Measurements from ENCODE around the gene ATP1A2. TPM values are rescaled to one million over a fixed set of nuclear protein-coding genes. Genes with fewer than 3 reads are reported as not detected.

ATP1A2 gene
- total RNA-seq, 3 donors from 2014 or later (not counting 1 experiment from before 2014, with no cell fraction given): not detected

GRCh38 chr1:160154790-160155189 is 39.2 kb downstream of the ATP1A2 start:
- Mint-ChIP-seq H3K4me1 (peaks cover 0 to 7% of the 10 kb centered on the region in 2 donors), H3K27ac (no peak overlapping the region), H3K27me3 (ENCODE audit: low read depth in 2 of 2) (peaks cover 12 to 14% of the 10 kb centered on the region in 2 donors), H3K4me3 (no peak overlapping the region), H3K9me3 (no peaks in the 10 kb centered on the region), H3K36me3 (no peaks in the 10 kb centered on the region)
- Histone ChIP-seq H3K4me3 (ENCODE audit: low read length) (no peak overlapping the region), H3K36me3 (ENCODE audit: control insufficient read depth, insufficient read depth, low read length) (no peaks in the 10 kb centered on the region), H3K27me3 (ENCODE audit: control insufficient read depth, insufficient read depth, low read length) (no peaks in the 10 kb centered on the region), H3K4me1 (ENCODE audit: control insufficient read depth, insufficient read depth, low read length) (no peaks in the 10 kb centered on the region), H3K27ac (ENCODE audit: low read length) (no peak overlapping the region), H3K9me3 (ENCODE audit: control insufficient read depth, insufficient read depth, low read length) (no peaks in the 10 kb centered on the region)
- TF ChIP-seq CTCF (IDR thresholded peaks at IDR 0.05): no peak
- intact Hi-C loops (cut with micrococcal nuclease): no loop called here
- no peak for DNase-seq
- no peak for ATAC-seq
- 56% methylated on average over 3 of the region's 3 CpGs for WGBS (ENCODE audit: insufficient coverage)

GRCh38 chr1:160156361-160156760 is 40.8 kb downstream of the ATP1A2 start:
- no peaks in the 10 kb centered on the region for H3K36me3 Mint-ChIP-seq
- WGBS (ENCODE audit: insufficient coverage): 86% methylated on average over 5 of the region's 5 CpGs
- DNase-seq (no peak), ATAC-seq (no peak)
- Histone ChIP-seq H3K27me3 (ENCODE audit: control insufficient read depth, insufficient read depth, low read length) (no peaks in the 10 kb centered on the region), H3K27ac (ENCODE audit: low read length) (no peak overlapping the region), H3K9me3 (ENCODE audit: control insufficient read depth, insufficient read depth, low read length) (no peaks in the 10 kb centered on the region), H3K4me3 (ENCODE audit: low read length) (no peak overlapping the region), H3K36me3 (ENCODE audit: control insufficient read depth, insufficient read depth, low read length) (no peaks in the 10 kb centered on the region), H3K4me1 (ENCODE audit: control insufficient read depth, insufficient read depth, low read length) (no peaks in the 10 kb centered on the region)
- intact Hi-C loops (cut with micrococcal nuclease): no loop called here
- H3K4me1 Mint-ChIP-seq: peaks cover 0 to 7% of the 10 kb centered on the region in 2 donors
- H3K9me3 Mint-ChIP-seq: no peaks in the 10 kb centered on the region
- no peak overlapping the region for H3K27ac Mint-ChIP-seq
- no peak for TF ChIP-seq CTCF (IDR thresholded peaks at IDR 0.05)
- H3K4me3 Mint-ChIP-seq: no peak overlapping the region
- peaks cover 12 to 14% of the 10 kb centered on the region in 2 donors for H3K27me3 Mint-ChIP-seq (ENCODE audit: low read depth in 2 of 2)

- H3K4me3 ChIP-seq (ENCODE audit: low read length): no peak overlapping the region
- TF ChIP-seq CTCF (IDR thresholded peaks at IDR 0.05): no peak
- intact Hi-C loops (cut with micrococcal nuclease): no loop called here
- Mint-ChIP-seq H3K27me3 (ENCODE audit: low read depth in 2 of 2) (peaks cover 11 to 12% of the 10 kb centered on the region in 2 donors), H3K27ac (no peak overlapping the region), H3K4me1 (peaks cover 0 to 2% of the 10 kb centered on the region in 2 donors), H3K4me3 (no peak overlapping the region), H3K9me3 (no peaks in the 10 kb centered on the region), H3K36me3 (no peaks in the 10 kb centered on the region)
- DNase-seq: no peak
- no peak for ATAC-seq
- no peaks in the 10 kb centered on the region for H3K4me1 ChIP-seq (ENCODE audit: control insufficient read depth, insufficient read depth, low read length)
- 90% methylated on average over 2 of the region's 4 CpGs for WGBS (ENCODE audit: insufficient coverage)
- no peaks in the 10 kb centered on the region for H3K36me3 ChIP-seq (ENCODE audit: control insufficient read depth, insufficient read depth, low read length)
- no peak overlapping the region for H3K27ac ChIP-seq (ENCODE audit: low read length)
- H3K9me3 ChIP-seq (ENCODE audit: control insufficient read depth, insufficient read depth, low read length): no peaks in the 10 kb centered on the region
- no peaks in the 10 kb centered on the region for H3K27me3 ChIP-seq (ENCODE audit: control insufficient read depth, insufficient read depth, low read length)
Observed at GRCh38 chr1:160157174-160157573, 41.6 kb downstream of the ATP1A2 start.

GRCh38 chr1:160158031-160158430 is 42.5 kb downstream of the ATP1A2 start:
- Histone ChIP-seq H3K4me3 (ENCODE audit: low read length) (no peak overlapping the region), H3K4me1 (ENCODE audit: control insufficient read depth, insufficient read depth, low read length) (peaks cover 4% of the 10 kb centered on the region), H3K27me3 (ENCODE audit: control insufficient read depth, insufficient read depth, low read length) (no peaks in the 10 kb centered on the region), H3K9me3 (ENCODE audit: control insufficient read depth, insufficient read depth, low read length) (no peaks in the 10 kb centered on the region), H3K36me3 (ENCODE audit: control insufficient read depth, insufficient read depth, low read length) (no peaks in the 10 kb centered on the region), H3K27ac (ENCODE audit: low read length) (no peak overlapping the region)
- Mint-ChIP-seq H3K9me3 (no peaks in the 10 kb centered on the region), H3K4me1 (no peaks in the 10 kb centered on the region), H3K27me3 (ENCODE audit: low read depth in 2 of 2) (peaks cover 11 to 12% of the 10 kb centered on the region in 2 donors), H3K36me3 (no peaks in the 10 kb centered on the region), H3K4me3 (no peak overlapping the region), H3K27ac (no peak overlapping the region)
- 85% methylated on average over 2 of the region's 3 CpGs for WGBS (ENCODE audit: insufficient coverage)
- TF ChIP-seq CTCF (IDR thresholded peaks at IDR 0.05): no peak
- intact Hi-C loops (cut with micrococcal nuclease): no loop called here
- DNase-seq: no peak
- no peak for ATAC-seq
